Measurements from ENCODE around the gene MRAS. TPM values are rescaled to one million over a fixed set of nuclear protein-coding genes. Genes with fewer than 3 reads are reported as not detected.

MRAS gene
- total and polyA plus RNA-seq, 2 of the 13 experiments (the other 11 are each of a cell fraction or from before 2014, with no cell fraction given): 8.8 to 36.2 TPM

DNA sequence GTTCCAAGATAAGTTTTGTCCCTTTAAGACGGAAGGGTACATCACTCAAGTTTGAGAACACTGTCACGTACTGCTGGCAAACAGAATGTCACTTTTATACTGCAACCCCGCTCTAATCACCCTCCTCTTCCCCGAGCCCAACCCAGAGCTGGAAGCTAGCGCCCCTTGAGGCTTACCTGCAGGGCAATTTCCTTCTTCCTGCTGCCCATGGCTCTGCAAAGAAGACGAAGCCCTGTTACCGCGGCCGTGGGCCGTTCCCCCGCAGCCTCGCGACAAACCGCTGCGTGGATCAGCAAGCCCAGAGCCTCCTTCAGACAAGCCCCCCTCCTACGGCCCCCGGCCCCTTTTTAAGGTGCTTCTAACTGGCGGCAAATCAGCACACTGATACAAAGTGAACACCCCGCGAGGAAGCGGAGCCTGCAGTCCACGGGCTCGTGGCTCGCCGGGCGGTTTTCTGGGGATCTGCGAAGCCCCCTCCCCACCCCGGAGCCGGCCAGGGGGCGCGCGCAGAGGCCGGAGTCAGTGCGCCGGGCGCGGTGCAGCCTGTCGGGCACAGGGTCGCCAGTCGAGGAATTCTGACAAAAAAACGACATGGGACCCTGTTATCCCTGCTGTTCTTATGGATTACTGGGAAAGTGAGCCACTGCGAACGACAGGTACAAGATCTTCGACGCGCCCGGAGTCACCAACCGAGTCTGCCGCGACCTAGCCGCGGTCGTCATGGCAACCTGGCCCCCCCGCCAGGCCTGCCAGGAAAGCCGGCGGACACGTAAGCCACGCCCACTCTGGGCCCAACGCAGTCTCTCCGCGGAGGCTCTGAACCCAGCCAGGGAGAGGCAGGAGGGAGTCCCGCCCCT, 19.0 kb upstream of the MRAS start, which contains the start of gene NME9 (continued):
- TF ChIP-seq, protein P1, sequence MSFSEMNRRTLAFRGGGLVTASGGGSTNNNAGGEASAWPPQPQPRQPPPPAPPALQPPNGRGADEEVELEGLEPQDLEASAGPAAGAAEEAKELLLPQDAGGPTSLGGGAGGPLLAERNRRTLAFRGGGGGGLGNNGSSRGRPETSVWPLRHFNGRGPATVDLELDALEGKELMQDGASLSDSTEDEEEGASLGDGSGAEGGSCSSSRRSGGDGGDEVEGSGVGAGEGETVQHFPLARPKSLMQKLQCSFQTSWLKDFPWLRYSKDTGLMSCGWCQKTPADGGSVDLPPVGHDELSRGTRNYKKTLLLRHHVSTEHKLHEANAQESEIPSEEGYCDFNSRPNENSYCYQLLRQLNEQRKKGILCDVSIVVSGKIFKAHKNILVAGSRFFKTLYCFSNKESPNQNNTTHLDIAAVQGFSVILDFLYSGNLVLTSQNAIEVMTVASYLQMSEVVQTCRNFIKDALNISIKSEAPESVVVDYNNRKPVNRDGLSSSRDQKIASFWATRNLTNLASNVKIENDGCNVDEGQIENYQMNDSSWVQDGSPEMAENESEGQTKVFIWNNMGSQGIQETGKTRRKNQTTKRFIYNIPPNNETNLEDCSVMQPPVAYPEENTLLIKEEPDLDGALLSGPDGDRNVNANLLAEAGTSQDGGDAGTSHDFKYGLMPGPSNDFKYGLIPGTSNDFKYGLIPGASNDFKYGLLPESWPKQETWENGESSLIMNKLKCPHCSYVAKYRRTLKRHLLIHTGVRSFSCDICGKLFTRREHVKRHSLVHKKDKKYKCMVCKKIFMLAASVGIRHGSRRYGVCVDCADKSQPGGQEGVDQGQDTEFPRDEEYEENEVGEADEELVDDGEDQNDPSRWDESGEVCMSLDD (CRISPR knock-in tag; IDR thresholded peaks at IDR 0.05; ENCODE audit: borderline replicate concordance): no peak
- TF ChIP-seq ZNF678 (CRISPR knock-in tag; IDR thresholded peaks at IDR 0.05) (peak; percentile 68; the same call in 1 of the 2 replicates), TBL1XR1 (IDR thresholded peaks at IDR 0.05; ENCODE audit: borderline replicate concordance, low read length, partially characterized antibody) (no peak), CHCHD3 (CRISPR knock-in tag; IDR thresholded peaks at IDR 0.05) (no peak), ZNF543 (CRISPR knock-in tag; IDR thresholded peaks at IDR 0.05) (no peak), RAD21 (CRISPR knock-in tag; IDR thresholded peaks at IDR 0.05) (0 out of 2 replicates have a peak, but pooled peaks have one; percentile 17), ZNF879 (CRISPR knock-in tag; IDR thresholded peaks at IDR 0.05) (no peak), ZFP36L2 (CRISPR knock-in tag; IDR thresholded peaks at IDR 0.05) (no peak), PHF21A (CRISPR knock-in tag; IDR thresholded peaks at IDR 0.05) (no peak), POLR2AphosphoS5 (IDR thresholded peaks at IDR 0.05; ENCODE audit: low read depth, low read length) (no peak), SMYD3 (CRISPR knock-in tag; IDR thresholded peaks at IDR 0.05) (no peak), ZC3H13 (CRISPR knock-in tag; IDR thresholded peaks at IDR 0.05) (no peak), CHD2 (IDR thresholded peaks at IDR 0.05; ENCODE audit: low read depth, low read length) (no peak), IRX3 (CRISPR knock-in tag; IDR thresholded peaks at IDR 0.05; ENCODE audit: borderline replicate concordance, low read depth) (no peak), HMG20A (CRISPR knock-in tag; IDR thresholded peaks at IDR 0.05; ENCODE audit: borderline replicate concordance) (no peak), SNRNP70 (IDR thresholded peaks at IDR 0.05; ENCODE audit: low read depth, low read length) (no peak), ARID2 (CRISPR knock-in tag; IDR thresholded peaks at IDR 0.05; ENCODE audit: borderline replicate concordance) (no peak)
- TF ChIP-seq, protein P2, sequence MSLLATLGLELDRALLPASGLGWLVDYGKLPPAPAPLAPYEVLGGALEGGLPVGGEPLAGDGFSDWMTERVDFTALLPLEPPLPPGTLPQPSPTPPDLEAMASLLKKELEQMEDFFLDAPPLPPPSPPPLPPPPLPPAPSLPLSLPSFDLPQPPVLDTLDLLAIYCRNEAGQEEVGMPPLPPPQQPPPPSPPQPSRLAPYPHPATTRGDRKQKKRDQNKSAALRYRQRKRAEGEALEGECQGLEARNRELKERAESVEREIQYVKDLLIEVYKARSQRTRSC (CRISPR knock-in tag; IDR thresholded peaks at IDR 0.05; ENCODE audit: low read depth): no peak
- TF ChIP-seq, protein P3, sequence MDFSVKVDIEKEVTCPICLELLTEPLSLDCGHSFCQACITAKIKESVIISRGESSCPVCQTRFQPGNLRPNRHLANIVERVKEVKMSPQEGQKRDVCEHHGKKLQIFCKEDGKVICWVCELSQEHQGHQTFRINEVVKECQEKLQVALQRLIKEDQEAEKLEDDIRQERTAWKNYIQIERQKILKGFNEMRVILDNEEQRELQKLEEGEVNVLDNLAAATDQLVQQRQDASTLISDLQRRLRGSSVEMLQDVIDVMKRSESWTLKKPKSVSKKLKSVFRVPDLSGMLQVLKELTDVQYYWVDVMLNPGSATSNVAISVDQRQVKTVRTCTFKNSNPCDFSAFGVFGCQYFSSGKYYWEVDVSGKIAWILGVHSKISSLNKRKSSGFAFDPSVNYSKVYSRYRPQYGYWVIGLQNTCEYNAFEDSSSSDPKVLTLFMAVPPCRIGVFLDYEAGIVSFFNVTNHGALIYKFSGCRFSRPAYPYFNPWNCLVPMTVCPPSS (IDR thresholded peaks at IDR 0.05): no peak
- TF ChIP-seq, protein P4, sequence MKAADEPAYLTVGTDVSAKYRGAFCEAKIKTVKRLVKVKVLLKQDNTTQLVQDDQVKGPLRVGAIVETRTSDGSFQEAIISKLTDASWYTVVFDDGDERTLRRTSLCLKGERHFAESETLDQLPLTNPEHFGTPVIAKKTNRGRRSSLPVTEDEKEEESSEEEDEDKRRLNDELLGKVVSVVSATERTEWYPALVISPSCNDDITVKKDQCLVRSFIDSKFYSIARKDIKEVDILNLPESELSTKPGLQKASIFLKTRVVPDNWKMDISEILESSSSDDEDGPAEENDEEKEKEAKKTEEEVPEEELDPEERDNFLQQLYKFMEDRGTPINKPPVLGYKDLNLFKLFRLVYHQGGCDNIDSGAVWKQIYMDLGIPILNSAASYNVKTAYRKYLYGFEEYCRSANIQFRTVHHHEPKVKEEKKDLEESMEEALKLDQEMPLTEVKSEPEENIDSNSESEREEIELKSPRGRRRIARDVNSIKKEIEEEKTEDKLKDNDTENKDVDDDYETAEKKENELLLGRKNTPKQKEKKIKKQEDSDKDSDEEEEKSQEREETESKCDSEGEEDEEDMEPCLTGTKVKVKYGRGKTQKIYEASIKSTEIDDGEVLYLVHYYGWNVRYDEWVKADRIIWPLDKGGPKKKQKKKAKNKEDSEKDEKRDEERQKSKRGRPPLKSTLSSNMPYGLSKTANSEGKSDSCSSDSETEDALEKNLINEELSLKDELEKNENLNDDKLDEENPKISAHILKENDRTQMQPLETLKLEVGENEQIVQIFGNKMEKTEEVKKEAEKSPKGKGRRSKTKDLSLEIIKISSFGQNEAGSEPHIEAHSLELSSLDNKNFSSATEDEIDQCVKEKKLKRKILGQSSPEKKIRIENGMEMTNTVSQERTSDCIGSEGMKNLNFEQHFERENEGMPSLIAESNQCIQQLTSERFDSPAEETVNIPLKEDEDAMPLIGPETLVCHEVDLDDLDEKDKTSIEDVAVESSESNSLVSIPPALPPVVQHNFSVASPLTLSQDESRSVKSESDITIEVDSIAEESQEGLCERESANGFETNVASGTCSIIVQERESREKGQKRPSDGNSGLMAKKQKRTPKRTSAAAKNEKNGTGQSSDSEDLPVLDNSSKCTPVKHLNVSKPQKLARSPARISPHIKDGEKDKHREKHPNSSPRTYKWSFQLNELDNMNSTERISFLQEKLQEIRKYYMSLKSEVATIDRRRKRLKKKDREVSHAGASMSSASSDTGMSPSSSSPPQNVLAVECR (CRISPR knock-in tag; IDR thresholded peaks at IDR 0.05; ENCODE audit: borderline replicate concordance): peak; percentile 68
- TF ChIP-seq, protein P5, sequence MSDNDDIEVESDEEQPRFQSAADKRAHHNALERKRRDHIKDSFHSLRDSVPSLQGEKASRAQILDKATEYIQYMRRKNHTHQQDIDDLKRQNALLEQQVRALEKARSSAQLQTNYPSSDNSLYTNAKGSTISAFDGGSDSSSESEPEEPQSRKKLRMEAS (IDR thresholded peaks at IDR 0.05): no peak; the same call in 1 of the 2 replicates
